H1 (cell line): ENCODE data around the gene TOP1. TPM values are rescaled to one million over a fixed set of nuclear protein-coding genes. Genes with fewer than 3 reads are reported as not detected.

ENCODE experiments used
- CTCF ChIA-PET: fragments of 300-600 bp; sonication (Branson Sonifier 250); formaldehyde crosslinking; loops from one replicate; lab custom pipeline; 2021; ENCODE audit not compliant: partially characterized antibody; lab: Charles Lee
- POLR2A ChIA-PET: fragments of 300-600 bp; sonication (Branson Sonifier 250); formaldehyde crosslinking; loops from one replicate; lab custom pipeline; 2021; ENCODE audit warnings: inconsistent platforms; ENCODE audit not compliant: partially characterized antibody; lab: Charles Lee
- DNase-seq, 2 experiments: peaks; one replicate each; pipeline versions ENCODE4 v3.0.0 to v3.0.0-alpha.2; 2010 to 2022; ENCODE audit warnings: low spot score in 2 of 2, low read depth in 1 of 2, mixed read lengths in 1 of 2
- FAIRE-seq: peaks from 2 replicates; lab custom pipeline; 2011; peaks lifted over from hg19 to GRCh38; lab: Jason Lieb, UNC
- H2AFZ ChIP-seq: 2 replicates; pipeline ENCODE4 v1.8.1; 2012; ENCODE audit warnings: low read length, inconsistent platforms
- H2AK5ac ChIP-seq: 2 replicates; pipeline ENCODE4 v1.6.1; 2013; ENCODE audit warnings: low read depth, low read length
- H2BK120ac ChIP-seq: replicated peaks from 2 replicates; pipeline ENCODE3; 2013; ENCODE audit warnings: low read depth, low read length, inconsistent platforms
- H2BK12ac ChIP-seq: 2 replicates; pipeline ENCODE4 v1.6.1; 2013; ENCODE audit warnings: low read depth, low read length
- H2BK15ac ChIP-seq: 2 replicates; pipeline ENCODE4 v1.6.1; 2013; ENCODE audit warnings: low read length
- H2BK20ac ChIP-seq: 2 replicates; pipeline ENCODE4 v1.6.1; 2013; ENCODE audit warnings: low read length
- H2BK5ac ChIP-seq: 2 replicates; pipeline ENCODE4 v1.6.1; 2013; ENCODE audit warnings: low read depth, low read length
- H3K14ac ChIP-seq: 2 replicates; pipeline ENCODE4 v1.6.1; 2013; ENCODE audit warnings: inconsistent platforms; ENCODE audit not compliant: insufficient read length
- H3K18ac ChIP-seq: 2 replicates; pipeline ENCODE4 v1.6.1; 2013; ENCODE audit warnings: low read length; ENCODE audit errors: extremely low read depth
- H3K23ac ChIP-seq: 2 replicates; pipeline ENCODE4 v1.6.1; 2013; ENCODE audit warnings: inconsistent platforms; ENCODE audit not compliant: insufficient read length
- H3K23me2 ChIP-seq: 2 replicates; pipeline ENCODE4 v1.6.1; 2013; ENCODE audit warnings: low read depth, low read length
- H3K27ac ChIP-seq: 2 replicates; pipeline ENCODE4 v1.6.1; 2011; ENCODE audit warnings: low read depth, low read length, inconsistent platforms
- H3K27me3 ChIP-seq, 4 experiments: replicated peaks in 1 of 4; 1 replicate in 1 of 4; 2 replicates in 3 of 4; pipeline versions ENCODE4 v1.6.1 to v1.8.1; 2011 to 2013; ENCODE audit warnings: low read length in 3 of 4, mild to moderate bottlenecking in 3 of 4, inconsistent platforms in 2 of 4, mixed read lengths in 2 of 4, moderate library complexity in 1 of 4; ENCODE audit not compliant: control insufficient read depth in 3 of 4, insufficient read depth in 3 of 4; ENCODE audit errors: extremely low read depth in 1 of 4
- H3K36me3 ChIP-seq, 4 experiments: 2 replicates each; pipeline versions ENCODE4 v1.6.1 to v1.8.1; 2011 to 2013; ENCODE audit warnings: mild to moderate bottlenecking in 4 of 4, low read length in 3 of 4, moderate library complexity in 2 of 4, control low read depth in 1 of 4, inconsistent platforms in 1 of 4; ENCODE audit not compliant: insufficient read depth in 4 of 4, control insufficient read depth in 2 of 4
- H3K4ac ChIP-seq: replicated peaks from 2 replicates; pipeline ENCODE3; 2013; ENCODE audit warnings: low read length, low read depth, mixed read lengths, inconsistent platforms; ENCODE audit not compliant: insufficient read length
- H3K4me1 ChIP-seq, 4 experiments: replicated peaks in 1 of 4; 1 replicate in 1 of 4; 2 replicates in 3 of 4; pipeline versions ENCODE4 v1.6.1 to v1.8.1; 2011 to 2013; ENCODE audit warnings: low read length in 3 of 4, inconsistent platforms in 2 of 4, mixed read lengths in 1 of 4; ENCODE audit not compliant: insufficient read depth in 4 of 4, control insufficient read depth in 3 of 4
- H3K4me2 ChIP-seq, 2 experiments: 2 replicates each; pipeline versions ENCODE4 v1.6.1 to v1.8.1; 2011 to 2013; ENCODE audit warnings: low read depth in 2 of 2, low read length in 2 of 2, control low read depth in 1 of 2, inconsistent platforms in 1 of 2, mild to moderate bottlenecking in 1 of 2; ENCODE audit not compliant: insufficient read depth in 1 of 2
- H3K4me3 ChIP-seq, 4 experiments: fragments of 200-600, 300-600 bp in 1 of 4; sonication (generic), shearing (Covaris generic), sonication (Bioruptor Twin) in 1 of 4; 2 replicates each; pipeline versions ENCODE4 v1.5.1 to v1.8.1; 2011 to 2016; ENCODE audit warnings: low read length in 4 of 4, low read depth in 3 of 4, control low read depth in 2 of 4, inconsistent platforms in 2 of 4, mild to moderate bottlenecking in 2 of 4, mixed read lengths in 1 of 4, moderate library complexity in 1 of 4; ENCODE audit not compliant: insufficient read depth in 2 of 4; ENCODE audit errors: extremely low read depth in 1 of 4
- H3K56ac ChIP-seq: replicated peaks from 2 replicates; pipeline ENCODE3; 2013; ENCODE audit warnings: low read depth, mild to moderate bottlenecking, mixed read lengths, low read length, inconsistent platforms; ENCODE audit not compliant: insufficient read length
- H3K79me1 ChIP-seq: 2 replicates; pipeline ENCODE4 v1.6.1; 2013; ENCODE audit warnings: low read depth, low read length, control low read depth
- H3K79me2 ChIP-seq, 2 experiments: 2 replicates each; pipeline versions ENCODE4 v1.6.1 to v1.8.1; 2012 to 2013; ENCODE audit warnings: low read length in 2 of 2, mild to moderate bottlenecking in 2 of 2, inconsistent platforms in 1 of 2; ENCODE audit not compliant: insufficient read depth in 2 of 2, control insufficient read depth in 1 of 2
- H3K9ac ChIP-seq, 4 experiments: replicated peaks in 1 of 4; 1 replicate in 1 of 4; 2 replicates in 3 of 4; pipeline versions ENCODE4 v1.6.1 to v1.8.1; 2011 to 2013; ENCODE audit warnings: low read depth in 3 of 4, low read length in 3 of 4, control low read depth in 2 of 4, mild to moderate bottlenecking in 2 of 4, moderate library complexity in 2 of 4, inconsistent platforms in 1 of 4; ENCODE audit errors: extremely low read depth in 1 of 4
- H3K9me3 ChIP-seq, 2 experiments: 2 replicates each; pipeline versions ENCODE4 v1.6.1 to v1.8.1; 2012 to 2013; ENCODE audit warnings: mild to moderate bottlenecking in 2 of 2, moderate library complexity in 2 of 2, control low read depth in 1 of 2, inconsistent platforms in 1 of 2, low read depth in 1 of 2, low read length in 1 of 2, mixed read lengths in 1 of 2; ENCODE audit not compliant: insufficient read depth in 2 of 2
- H4K20me1 ChIP-seq, 2 experiments: replicated peaks in 1 of 2; 2 replicates each; pipeline versions ENCODE3 to v1.8.1; 2011 to 2013; ENCODE audit warnings: inconsistent platforms in 2 of 2, low read length in 2 of 2, mild to moderate bottlenecking in 1 of 2; ENCODE audit not compliant: insufficient read depth in 2 of 2, control insufficient read depth in 1 of 2
- H4K5ac ChIP-seq: 2 replicates; pipeline ENCODE4 v1.6.1; 2013; ENCODE audit warnings: low read length, low read depth, mixed read lengths, inconsistent platforms; ENCODE audit not compliant: insufficient read length
- H4K8ac ChIP-seq: 2 replicates; pipeline ENCODE4 v1.8.0; 2013; ENCODE audit warnings: mild to moderate bottlenecking, moderate library complexity, low read length, inconsistent platforms; ENCODE audit not compliant: insufficient read depth; ENCODE audit errors: extremely low read depth
- H4K91ac ChIP-seq: replicated peaks from 2 replicates; pipeline ENCODE3; 2013; ENCODE audit warnings: low read length, mixed read lengths, inconsistent platforms; ENCODE audit not compliant: insufficient read length
- BRCA1 ChIP-seq: IDR thresholded peaks from 2 replicates; pipeline ENCODE4 v1.6.1; 2012; ENCODE audit warnings: low read depth, low read length, improper control_type of control experiment
- NRF1 ChIP-seq: IDR thresholded peaks from 2 replicates; pipeline ENCODE4 v1.6.1; 2011; ENCODE audit warnings: mild to moderate bottlenecking, low read depth, low read length, improper control_type of control experiment
- WGBS, 2 experiments: shearing (Covaris generic) in 1 of 2; methylation state at CpG; one replicate each; pipeline versions ENCODE4 v1.1.6 to v1.1.7; 2013 to 2015; ENCODE audit warnings: low lambda C conversion rate in 2 of 2, mixed read lengths in 2 of 2, inconsistent platforms in 1 of 2, low coverage in 1 of 2, missing lambda C conversion rate in 1 of 2; ENCODE audit not compliant: insufficient replicate concordance in 2 of 2, insufficient coverage in 1 of 2, insufficient read length in 1 of 2; ENCODE audit errors: extremely low coverage in 1 of 2, missing lambda C conversion rate in 1 of 2; 5-methylcytosine and 5-hydroxymethylcytosine counted together
- polyA plus RNA-seq, 7 experiments: library from polyadenylated mRNA; depleted of rRNA in 3 of 7; stranded (reverse) in 5 of 7; unstranded in 2 of 7; fragments of >200 nt in 5 of 7; fragments of 200-250 nt in 2 of 7; gene quantifications; 1 replicate in 5 of 7; 2 replicates in 1 of 7; 4 replicates in 1 of 7; pipeline versions ENCODE4 v1.2.1 to v1.2.3, GENCODE V29; 2011 to 2013; ENCODE audit warnings: missing spikeins in 2 of 7, mixed read lengths in 2 of 7
- total RNA-seq: library from RNA; stranded (reverse); fragmentation: NEBNext Ultra II Directional; extraction: Animal tissue kit (Norgen Biotek cat#: 25700); gene quantifications from 2 replicates; pipeline ENCODE4 v1.2.1, GENCODE V29; 2021

TOP1 gene
- total and polyA plus RNA-seq, 2 of the 8 experiments (the other 6 are each of a cell fraction or from before 2014, with no cell fraction given), result 7.4 to 108 TPM

DNA sequence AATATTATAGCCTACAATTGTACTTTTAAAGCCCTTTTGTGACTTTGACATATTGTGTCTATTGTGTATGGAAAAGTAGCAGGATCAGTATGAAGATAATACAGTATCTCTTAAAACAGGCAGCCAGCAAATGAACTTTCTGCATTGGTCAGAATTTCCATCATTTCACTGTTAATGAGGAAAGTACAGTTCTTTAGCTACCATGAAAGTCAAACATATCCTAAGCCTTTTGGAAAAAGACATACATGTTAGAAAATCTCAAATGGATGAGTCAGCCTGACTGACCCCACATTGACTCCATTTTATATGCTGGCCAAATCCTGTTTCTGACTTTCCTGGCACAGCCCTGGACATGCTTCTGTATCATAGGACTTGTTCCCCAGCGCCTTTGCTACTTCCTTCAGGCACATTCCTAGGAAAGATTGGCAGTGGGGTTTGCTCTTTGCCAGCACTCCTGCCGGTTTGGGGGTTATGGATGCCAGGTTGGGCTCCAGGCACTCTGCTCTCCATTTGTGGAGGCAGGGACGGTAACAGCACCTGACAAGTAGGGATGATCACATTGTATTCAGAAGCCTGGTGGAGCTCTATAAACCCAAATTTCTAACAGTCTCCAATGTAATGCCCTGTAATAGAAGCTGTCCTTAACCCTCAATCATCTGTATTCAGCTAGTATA is 43.7 kb downstream of the TOP1 start:
- Histone ChIP-seq H4K5ac (no peak overlapping the region), H2AK5ac (no peak overlapping the region), H3K14ac (no peak overlapping the region), H2AFZ (no peak overlapping the region), H3K4ac (no peak overlapping the region), H3K36me3 (peaks cover 0 to 11% (median 3%) of the 10 kb centered on the region in 4 experiments; a peak in 4 of 8 replicates), H3K4me3 (no peak overlapping the region), H3K27ac (no peak overlapping the region), H3K9me3 (no peaks in the 10 kb centered on the region), H3K4me2 (no peak overlapping the region), H3K27me3 (no peaks in the 10 kb centered on the region), H4K91ac (no peak overlapping the region), H3K23ac (no peak overlapping the region), H2BK120ac (no peak overlapping the region), H3K9ac (no peak overlapping the region), H2BK15ac (no peak overlapping the region), H2BK5ac (no peak overlapping the region), H3K79me2 (peaks cover 0 to 75% of the 10 kb centered on the region in 2 experiments; a peak in 3 of 4 replicates), H2BK20ac (no peak overlapping the region), H3K18ac (no peak overlapping the region), H2BK12ac (no peak overlapping the region), H3K4me1 (peaks cover 0 to 4% (median 1%) of the 10 kb centered on the region in 4 experiments; a peak in 3 of 7 replicates), H3K56ac (no peak overlapping the region), H3K79me1 (peaks cover 7% of the 10 kb centered on the region), H4K20me1 (peaks cover 9 to 11% of the 10 kb centered on the region in 2 experiments), H4K8ac (no peak overlapping the region), H3K23me2 (no peaks in the 10 kb centered on the region)
- TF ChIP-seq NRF1, result 0 out of 2 replicates have a peak, but pooled peaks have one; percentile 5
- TF ChIP-seq BRCA1, result no peak
- 86% methylated on average over 3 of the region's 3 CpGs; no CpG with 5 or more reads in 1 of the 2 experiments for WGBS, 2 experiments
- DNase-seq, result no peak
- no peak for FAIRE-seq
- ChIA-PET CTCF (interaction anchor here (0.9 to 1.5 kb wide), 5 partner anchors 11 to 104 kb away, joined by 3 to 4 read pairs (median 3); no protein-coding TSS in a partner anchor), POLR2A (interaction anchor here (1.3 kb wide), 1 partner anchor 64 kb away, joined by 3 read pairs; no protein-coding TSS in a partner anchor)
